ENCODE measurements around the gene CD82. TPM values are rescaled to one million over a fixed set of nuclear protein-coding genes. Genes with fewer than 3 reads are reported as not detected.
"Not testable (repeated sequence)": the region's sequence is repeated elsewhere in the genome, so short reads cannot be mapped to it uniquely, and the experiment has no call there.

CD82 gene
- total and polyA plus RNA-seq, 11 donors, result 20.1 to 76.2 (median 37.3) TPM

- peaks cover 0 to 6% (median 0%) of the 10 kb centered on the region in 12 donors for H3K4me1 ChIP-seq
- H3K27me3 ChIP-seq, result no peaks in the 10 kb centered on the region
- DNase-seq, result no peak
- no peak overlapping the region for H3K4me3 ChIP-seq
- intact Hi-C loops (cut with DNase I), result no loop called here
- no peak overlapping the region for H3K27ac ChIP-seq
- WGBS, 4 donors, result 95 to 97% (median 96%) methylated on average over 8 to 10 of the region's 10 CpGs
- H3K9me3 ChIP-seq, result no peaks in the 10 kb centered on the region
- no peaks in the 10 kb centered on the region for H3K36me3 ChIP-seq
- TF ChIP-seq POLR2A (IDR thresholded peaks at IDR 0.05), result no peak
- TF ChIP-seq, protein P1, sequence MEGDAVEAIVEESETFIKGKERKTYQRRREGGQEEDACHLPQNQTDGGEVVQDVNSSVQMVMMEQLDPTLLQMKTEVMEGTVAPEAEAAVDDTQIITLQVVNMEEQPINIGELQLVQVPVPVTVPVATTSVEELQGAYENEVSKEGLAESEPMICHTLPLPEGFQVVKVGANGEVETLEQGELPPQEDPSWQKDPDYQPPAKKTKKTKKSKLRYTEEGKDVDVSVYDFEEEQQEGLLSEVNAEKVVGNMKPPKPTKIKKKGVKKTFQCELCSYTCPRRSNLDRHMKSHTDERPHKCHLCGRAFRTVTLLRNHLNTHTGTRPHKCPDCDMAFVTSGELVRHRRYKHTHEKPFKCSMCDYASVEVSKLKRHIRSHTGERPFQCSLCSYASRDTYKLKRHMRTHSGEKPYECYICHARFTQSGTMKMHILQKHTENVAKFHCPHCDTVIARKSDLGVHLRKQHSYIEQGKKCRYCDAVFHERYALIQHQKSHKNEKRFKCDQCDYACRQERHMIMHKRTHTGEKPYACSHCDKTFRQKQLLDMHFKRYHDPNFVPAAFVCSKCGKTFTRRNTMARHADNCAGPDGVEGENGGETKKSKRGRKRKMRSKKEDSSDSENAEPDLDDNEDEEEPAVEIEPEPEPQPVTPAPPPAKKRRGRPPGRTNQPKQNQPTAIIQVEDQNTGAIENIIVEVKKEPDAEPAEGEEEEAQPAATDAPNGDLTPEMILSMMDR (IDR thresholded peaks at IDR 0.05), result no peak
- ATAC-seq, result no peak
These were observed 89.1 kb downstream of the CD82 start for GRCh38 chr11:44654596-44654995.

DNA sequence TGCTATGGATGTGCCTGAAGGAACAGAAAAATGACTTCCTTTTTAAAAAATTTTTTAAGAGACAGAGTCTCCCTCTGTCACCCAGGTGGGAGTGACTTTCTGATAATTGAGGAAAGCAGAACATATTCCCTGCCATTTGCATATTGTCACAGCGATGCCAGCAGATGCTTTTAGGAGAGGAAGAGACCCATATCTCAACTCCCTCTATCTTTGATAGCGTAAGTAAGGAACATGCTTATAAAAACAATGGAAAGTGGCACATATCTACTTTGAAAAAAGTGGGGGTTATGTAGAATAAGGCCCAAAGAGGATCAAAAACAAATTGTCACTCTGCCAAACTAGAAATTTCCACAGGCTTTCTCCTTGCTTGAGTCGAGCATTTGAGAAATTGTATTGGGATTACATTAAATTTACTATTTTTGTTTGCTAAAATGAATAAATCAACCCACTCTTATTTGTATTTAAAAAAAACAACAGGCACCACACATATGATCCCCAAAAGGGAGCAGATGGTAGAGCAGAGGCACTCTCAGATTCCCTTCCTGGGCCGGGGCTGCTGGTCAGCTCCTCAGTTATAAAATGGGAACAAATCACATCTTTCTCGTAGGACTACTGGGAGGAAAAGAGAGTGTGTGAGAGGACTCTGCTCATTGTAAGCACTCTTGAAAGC, 92.5 kb downstream of the CD82 start:
- no peak overlapping the region for H3K4me3 ChIP-seq
- peaks cover 0 to 29% (median 3%) of the 10 kb centered on the region in 12 donors for H3K4me1 ChIP-seq
- no peaks in the 10 kb centered on the region for H3K9me3 ChIP-seq
- intact Hi-C loops (cut with DNase I), result loop anchor here in 2 of 10 donors (2.0 to 5.0 kb wide), 2 partner anchors 69 kb away; partner anchors contain the start of gene TSPAN18 (in 2 of the 2)
- H3K27ac ChIP-seq, result no peak overlapping the region
- ATAC-seq (no peak), DNase-seq (no peak)
- TF ChIP-seq, protein P1 (IDR thresholded peaks at IDR 0.05), result no peak
- whole genome bisulfite sequencing, 4 donors, result 80 to 91% (median 86%) methylated on average over 5 of the region's 5 CpGs
- no peaks in the 10 kb centered on the region for H3K27me3 ChIP-seq
- H3K36me3 ChIP-seq, result no peaks in the 10 kb centered on the region

GRCh38 chr11:44658506-44658850, 93.0 kb downstream of the CD82 start:
- intact Hi-C loops (cut with DNase I), result loop anchor here in 2 of 10 donors (2.0 to 5.0 kb wide), 2 partner anchors 68 to 69 kb away; partner anchors contain the start of gene TSPAN18 (in 2 of the 2)
- 48 to 67% (median 58%) methylated on average over 3 of the region's 3 CpGs for WGBS, 4 donors
- TF ChIP-seq, protein P1 (IDR thresholded peaks at IDR 0.05), result peak in 9 of 12 donors; percentile 6 to 39 (median 23)
- no peak for TF ChIP-seq POLR2A (IDR thresholded peaks at IDR 0.05)
- DNase-seq (no peak), ATAC-seq (no peak)
- Histone ChIP-seq H3K36me3 (no peaks in the 10 kb centered on the region), H3K27ac (no peak overlapping the region), H3K9me3 (no peaks in the 10 kb centered on the region), H3K27me3 (no peaks in the 10 kb centered on the region), H3K4me1 (peaks cover 0 to 29% (median 3%) of the 10 kb centered on the region in 12 donors), H3K4me3 (no peak overlapping the region)

DNA sequence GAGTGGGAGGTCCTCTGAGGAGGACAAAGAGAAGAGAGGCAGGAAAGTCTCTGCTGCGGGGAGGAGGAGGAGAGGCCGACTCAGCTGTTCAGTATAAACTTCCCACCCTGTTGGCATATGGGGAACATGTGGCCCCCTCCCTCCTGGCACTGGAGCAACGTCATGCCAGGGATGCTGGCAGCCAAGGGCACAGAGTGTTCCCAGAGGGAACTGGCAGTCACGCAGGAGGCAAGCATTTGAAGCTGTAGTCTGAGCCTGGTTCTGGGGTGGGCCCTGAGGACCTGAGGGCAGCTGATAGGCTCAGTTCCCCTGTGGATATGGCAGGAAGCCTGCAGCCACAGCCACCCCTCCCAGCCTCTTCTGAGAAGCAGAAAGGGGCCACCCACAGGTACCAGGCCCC, 94.2 kb downstream of the CD82 start:
- TF ChIP-seq POLR2A (IDR thresholded peaks at IDR 0.05), result no peak
- TF ChIP-seq, protein P1 (IDR thresholded peaks at IDR 0.05), result no peak
- DNase-seq, result peak; percentile 57 to 93 (median 79)
- Histone ChIP-seq H3K27me3 (no peaks in the 10 kb centered on the region), H3K4me1 (peaks cover 0 to 29% (median 3%) of the 10 kb centered on the region in 12 donors), H3K9me3 (no peaks in the 10 kb centered on the region), H3K27ac (peak overlapping the region in 9 of 12 donors; percentile 23 to 81 (median 67)), H3K36me3 (no peaks in the 10 kb centered on the region), H3K4me3 (no peak overlapping the region)
- intact Hi-C loops (cut with DNase I), result loop anchor here in 2 of 10 donors (2.0 to 5.0 kb wide), 2 partner anchors 67 to 68 kb away; partner anchors contain the start of gene TSPAN18 (in 2 of the 2)
- ATAC-seq, result peak; percentile 96 to 98 (median 98)
- 32 to 47% (median 44%) methylated on average over 3 to 4 of the region's 4 CpGs for WGBS, 4 donors

- H3K27me3 ChIP-seq; intact Hi-C loops (cut with DNase I); H3K9me3 ChIP-seq; H3K36me3 ChIP-seq; ATAC-seq; H3K4me3 ChIP-seq; DNase-seq: not testable (repeated sequence)
- Histone ChIP-seq H3K4me1 (peaks cover 0 to 29% (median 3%) of the 10 kb centered on the region in 12 donors), H3K27ac (peak overlapping the region in 4 of 12 donors; percentile 50 to 77 (median 64))
- WGBS, 4 donors, result 83 to 94% (median 85%) methylated on average over 3 of the region's 3 CpGs
These were observed 95.1 kb downstream of the CD82 start for GRCh38 chr11:44660535-44660934.
